NT2/D1 (cell line): ENCODE measurements around the gene RSU1.

Experiments used
- SUZ12 ChIP-seq: IDR thresholded peaks from 2 replicates; pipeline ENCODE4 v1.6.1; 2011; ENCODE audit not compliant: insufficient read length, insufficient read depth; ENCODE audit errors: extremely low read depth
- YY1 ChIP-seq: IDR thresholded peaks from 2 replicates; pipeline ENCODE4 v1.6.1; 2011; ENCODE audit not compliant: insufficient read length, insufficient read depth
- ZNF274 ChIP-seq: IDR thresholded peaks from 2 replicates; pipeline ENCODE4 v1.6.1; 2011; ENCODE audit warnings: mild to moderate bottlenecking, low read depth, low read length

GRCh38 chr10:16847644-16848043 is 30.4 kb upstream of the RSU1 start:
- TF ChIP-seq ZNF274 = no peak
- TF ChIP-seq SUZ12 = no peak
- TF ChIP-seq YY1 = no peak
